ENCODE data around the gene PGAP2. TPM values are rescaled to one million over a fixed set of nuclear protein-coding genes. Genes with fewer than 3 reads are reported as not detected.

The PGAP2 gene
- total RNA-seq, 1 experiment from 2014 or later, result 37.4 TPM

GRCh38 chr11:3841426-3842350 lies 33.3 kb downstream of the PGAP2 start:
- Histone ChIP-seq H4K91ac (ENCODE audit: insufficient read length, low read depth, low read length) (no peak overlapping the region), H4K20me1 (ENCODE audit: control insufficient read depth, insufficient read depth, insufficient read length) (peaks cover 4% of the 10 kb centered on the region), H2BK15ac (ENCODE audit: low read depth, low read length) (no peak overlapping the region), H3K14ac (ENCODE audit: insufficient read depth, low read length) (peak overlapping the region; percentile 39; the same call in 1 of the 2 replicates), H4K5ac (ENCODE audit: insufficient read length, low read depth, low read length) (no peak overlapping the region), H3T11ph (ENCODE audit: low read length) (no peak overlapping the region), H3K79me1 (ENCODE audit: insufficient read depth, low read depth, low read length, poor library complexity, severe bottlenecking) (no peaks in the 10 kb centered on the region), H3K9me3 (ENCODE audit: control insufficient read depth, low read depth, low read length) (no peaks in the 10 kb centered on the region), H3K4me2 (ENCODE audit: insufficient read depth, insufficient read length, low read length) (peak overlapping the region; percentile 40), H3K27me3 (ENCODE audit: insufficient read depth, low read length) (no peaks in the 10 kb centered on the region; the same call in 1 of the 2 replicates), H4K8ac (replicated peaks; ENCODE audit: insufficient read length, low read depth, low read length) (no peak overlapping the region), H3K56ac (ENCODE audit: insufficient read length, low read depth, low read length) (no peak overlapping the region), H2AK5ac (ENCODE audit: insufficient read length, low read length) (no peak overlapping the region), H3K23me2 (ENCODE audit: insufficient read length, low read depth, low read length, poor library complexity, severe bottlenecking) (peaks cover 7% of the 10 kb centered on the region), H3K4ac (ENCODE audit: low read depth, low read length) (no peak overlapping the region), H3K23ac (ENCODE audit: insufficient read length, low read depth, low read length) (no peak overlapping the region), H2AFZ (ENCODE audit: low read length) (no peak overlapping the region), H2BK5ac (ENCODE audit: insufficient read length, low read length) (no peak overlapping the region), H3K18ac (ENCODE audit: insufficient read length, low read depth, low read length) (peak overlapping the region; percentile 39), H2BK20ac (ENCODE audit: low read depth, low read length, poor library complexity, severe bottlenecking) (no peak overlapping the region), H3K79me2 (ENCODE audit: insufficient read depth, low read length) (peaks cover 2% of the 10 kb centered on the region; the same call in 1 of the 2 replicates), H2BK120ac (ENCODE audit: low read depth, low read length, poor library complexity, severe bottlenecking) (no peak overlapping the region), H3K9ac (ENCODE audit: extremely low read depth, insufficient read length, low read length) (no peak overlapping the region), H3K27ac (ENCODE audit: insufficient read length, low read depth, low read length) (no peak overlapping the region), H3K4me1 (ENCODE audit: insufficient read depth, low read length) (peaks cover 4% of the 10 kb centered on the region; the same call in 1 of the 2 replicates), H2BK12ac (ENCODE audit: insufficient read length, low read depth, low read length) (no peak overlapping the region)
- H3K9me3 Mint-ChIP-seq, result no peaks in the 10 kb centered on the region; a peak in 1 of 5 replicates
- peaks cover 0 to 8% (median 7%) of the 10 kb centered on the region in 3 experiments; a peak in 3 of 7 replicates for H3K36me3 Mint-ChIP-seq (ENCODE audit: insufficient read depth in 1 of 3, low read depth in 3 of 3)
- peaks cover 16% of the 10 kb centered on the region for H3K27me3 Mint-ChIP-seq (ENCODE audit: low read depth)
- H3K27ac Mint-ChIP-seq, result peak overlapping the region in 2 of 3 experiments; percentile 78 to 90; a peak in 3 of 7 replicates
- H3K4me1 Mint-ChIP-seq, result peaks cover 29 to 31% of the 10 kb centered on the region in 2 experiments
- H3K4me3 Mint-ChIP-seq, result peak overlapping the region; percentile 82 to 84
- DNase-seq, result peak; percentile 89
- WGBS (ENCODE audit: extremely low coverage, insufficient read length, low lambda C conversion rate), result no CpG with 5 or more reads among the region's 44 CpGs
- peak; percentile 82 for TF ChIP-seq CTCF (conservative IDR thresholded peaks at IDR 0.05)
